BE2C (cell line): ENCODE results near the gene CETN1.

ENCODE experiments used
- DNase-seq: peaks from one replicate; pipeline ENCODE4 v3.0.0-alpha.2; 2020
- H3K27me3 ChIP-seq: fragments of 250-450 bp; sonication (Bioruptor Pico); 2 replicates; pipeline ENCODE4 v1.5.1; 2020; ENCODE audit warnings: mild to moderate bottlenecking
- H3K36me3 ChIP-seq: fragments of 250-450 bp; sonication (Bioruptor Pico); 2 replicates; pipeline ENCODE4 v1.5.1; 2020; ENCODE audit warnings: mild to moderate bottlenecking
- H3K4me1 ChIP-seq: fragments of 250-450 bp; sonication (Bioruptor Pico); 2 replicates; pipeline ENCODE4 v1.5.1; 2020
- H3K4me3 ChIP-seq: 2 replicates; pipeline ENCODE4 v1.5.1; 2011; ENCODE audit warnings: low read depth, low read length
- H3K9me3 ChIP-seq: fragments of 250-450 bp; sonication (Bioruptor Pico); 2 replicates; pipeline ENCODE4 v1.5.1; 2020
- CTCF ChIP-seq: IDR thresholded peaks from 2 replicates; pipeline ENCODE4 v1.5.1; 2012; ENCODE audit warnings: mild to moderate bottlenecking, low read depth, low read length

Gene CETN1

DNA sequence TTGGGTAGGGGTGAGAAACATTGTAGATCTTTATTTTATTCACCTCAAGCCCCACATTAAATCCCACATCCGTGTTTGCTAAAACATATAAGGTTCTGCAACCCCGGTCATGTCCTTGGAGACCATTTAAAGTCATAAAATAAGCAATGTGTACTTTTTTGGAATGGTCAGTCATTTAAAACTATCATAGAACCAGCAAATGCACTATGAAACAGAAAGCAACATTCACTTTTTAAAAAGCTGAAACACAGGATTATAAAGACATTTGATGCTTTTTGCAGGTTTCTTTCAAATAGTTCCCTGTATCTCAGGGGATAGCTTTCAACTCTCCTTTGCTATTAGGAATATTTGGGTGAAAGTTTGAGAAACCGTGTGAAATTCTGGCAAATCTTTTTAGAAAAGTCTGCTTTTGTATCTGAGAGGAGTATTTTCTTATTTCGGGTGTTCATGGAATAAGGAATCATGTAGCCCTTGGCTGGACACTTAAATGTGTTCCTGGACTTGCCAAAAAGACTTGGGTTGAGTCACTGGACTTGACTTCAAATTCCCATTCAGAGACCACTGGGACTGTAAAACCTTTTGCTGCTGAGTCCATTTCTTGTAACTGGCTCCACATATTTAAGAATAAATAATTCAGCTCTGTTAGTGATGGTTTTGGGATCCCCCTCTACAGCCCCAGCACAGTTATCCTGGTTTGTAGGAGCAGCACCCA lies 5.9 kb upstream of the CETN1 start:
- no peak for TF ChIP-seq CTCF
- Histone ChIP-seq H3K27me3 (no peaks in the 10 kb centered on the region), H3K9me3 (no peaks in the 10 kb centered on the region), H3K4me1 (no peaks in the 10 kb centered on the region), H3K4me3 (no peak overlapping the region), H3K36me3 (no peaks in the 10 kb centered on the region)
- no peak for DNase-seq

DNA sequence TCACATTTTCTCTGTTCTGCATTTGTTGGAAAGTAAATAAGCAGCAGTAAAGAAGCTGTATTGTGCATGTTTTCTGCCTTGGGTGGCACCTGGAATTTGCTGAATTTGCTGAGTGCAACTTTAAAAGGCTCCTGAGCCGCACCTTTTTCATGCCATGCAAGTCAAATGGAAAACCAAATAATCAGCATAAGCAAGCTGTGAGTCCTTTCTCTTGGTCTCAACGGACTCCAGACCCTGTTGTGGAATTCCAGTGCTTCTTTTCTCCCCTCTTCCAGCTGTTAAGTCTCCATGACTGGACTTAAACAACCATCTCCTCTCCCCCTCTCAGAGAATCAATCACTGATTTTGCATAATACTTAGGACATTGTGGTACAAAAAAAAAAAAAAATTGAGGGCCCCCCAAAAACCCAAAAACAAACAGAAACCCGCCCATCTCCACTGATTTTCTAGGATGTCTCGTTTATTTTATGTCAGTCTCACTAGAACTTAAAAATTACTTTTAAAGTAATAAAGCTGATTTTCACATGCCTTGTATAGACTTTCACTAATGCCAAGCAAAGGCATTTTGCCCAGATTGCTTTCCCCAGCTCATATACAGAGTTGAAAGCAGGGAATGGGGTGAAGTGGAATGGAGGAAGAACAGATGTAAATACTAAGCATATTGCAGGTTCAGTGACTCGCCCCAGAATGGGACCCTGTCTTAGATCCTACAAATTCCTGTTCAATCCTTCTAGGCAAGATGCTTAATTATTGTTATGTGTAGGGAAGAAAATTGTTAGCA lies 5.1 kb upstream of the CETN1 start:
- H3K4me1 ChIP-seq = no peaks in the 10 kb centered on the region
- H3K4me3 ChIP-seq = no peak overlapping the region
- H3K36me3 ChIP-seq = no peaks in the 10 kb centered on the region
- no peaks in the 10 kb centered on the region for H3K9me3 ChIP-seq
- TF ChIP-seq CTCF = no peak
- DNase-seq = no peak
- no peaks in the 10 kb centered on the region for H3K27me3 ChIP-seq

DNA sequence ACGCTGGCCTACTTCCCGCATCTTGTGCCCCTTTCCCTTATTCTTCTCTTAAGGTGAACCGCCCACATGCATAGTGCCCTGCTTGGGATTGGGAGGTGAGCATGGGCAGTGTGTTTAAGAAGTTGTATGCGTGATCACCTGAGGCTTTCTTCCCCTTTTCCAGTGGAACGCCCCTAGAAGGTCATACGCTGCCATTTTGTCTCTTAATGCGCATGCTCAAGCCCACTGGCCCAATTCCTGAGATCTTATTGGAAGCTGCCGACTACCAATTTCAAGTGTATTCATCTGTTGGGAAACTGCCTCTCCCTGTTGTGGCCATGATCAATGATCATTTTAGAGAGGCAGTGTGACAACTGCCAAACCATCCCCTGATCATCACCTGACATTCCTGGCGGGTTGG lies 3.3 kb upstream of the CETN1 start:
- Histone ChIP-seq H3K4me3 (no peak overlapping the region), H3K36me3 (no peaks in the 10 kb centered on the region), H3K4me1 (no peaks in the 10 kb centered on the region), H3K9me3 (no peaks in the 10 kb centered on the region), H3K27me3 (no peaks in the 10 kb centered on the region)
- no peak for DNase-seq
- TF ChIP-seq CTCF = no peak

GRCh38 chr18:577643-578375 lies 2.4 kb upstream of the CETN1 start:
- TF ChIP-seq CTCF = no peak
- Histone ChIP-seq H3K27me3 (no peaks in the 10 kb centered on the region), H3K36me3 (no peaks in the 10 kb centered on the region), H3K4me3 (no peak overlapping the region), H3K4me1 (no peaks in the 10 kb centered on the region), H3K9me3 (no peaks in the 10 kb centered on the region)
- DNase-seq = no peak

DNA sequence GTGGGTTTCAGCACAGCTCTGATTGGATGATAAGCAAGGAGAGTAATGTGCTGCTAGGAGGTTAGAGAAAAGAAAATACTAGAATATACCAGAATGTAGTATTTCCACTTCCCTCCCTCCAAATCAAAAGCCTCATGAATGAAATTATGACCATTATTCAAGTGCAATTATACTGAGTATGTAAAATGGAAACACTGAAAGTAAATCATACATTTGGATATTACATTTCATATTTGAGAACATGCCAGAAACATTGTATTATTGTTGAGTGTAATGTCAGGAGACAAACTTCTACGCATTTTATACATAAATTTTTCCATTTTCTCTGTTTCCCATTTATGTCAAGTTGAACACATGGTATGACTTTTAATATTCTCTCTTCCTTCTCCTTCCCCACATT lies 942 bp upstream of the CETN1 start:
- Histone ChIP-seq H3K36me3 (no peaks in the 10 kb centered on the region), H3K4me1 (no peaks in the 10 kb centered on the region), H3K27me3 (no peaks in the 10 kb centered on the region), H3K4me3 (no peak overlapping the region), H3K9me3 (no peaks in the 10 kb centered on the region)
- TF ChIP-seq CTCF = no peak
- no peak for DNase-seq

- no peaks in the 10 kb centered on the region for H3K36me3 ChIP-seq
- no peaks in the 10 kb centered on the region for H3K9me3 ChIP-seq
- DNase-seq = no peak
- no peaks in the 10 kb centered on the region for H3K4me1 ChIP-seq
- H3K4me3 ChIP-seq = no peak overlapping the region
- H3K27me3 ChIP-seq = no peaks in the 10 kb centered on the region
- no peak for TF ChIP-seq CTCF
Observed at GRCh38 chr18:581096-581495, 916 bp downstream of the CETN1 start.
